Panc1 (cell line): ENCODE data around the gene VWA5B2.

ENCODE experiments used
- CTCF ChIP-seq: fragments of 450-650 bp; IDR thresholded peaks from 2 replicates; pipeline ENCODE4 v1.5.1; 2017; ENCODE audit warnings: mild to moderate bottlenecking
- TCF7L2 ChIP-seq: IDR thresholded peaks from 2 replicates; pipeline ENCODE4 v1.6.1; 2011; ENCODE audit warnings: mild to moderate bottlenecking, low read depth, low read length, inconsistent platforms
- TF ChIP-seq, protein P1 (sequence below), 2 experiments: IDR thresholded peaks; 2 replicates each; pipeline ENCODE4 v1.6.1; 2011 to 2012; ENCODE audit warnings: low read depth in 2 of 2, control low read depth in 1 of 2, low read length in 1 of 2, mild to moderate bottlenecking in 1 of 2, moderate library complexity in 1 of 2; ENCODE audit not compliant: insufficient read depth in 1 of 2

DNA sequence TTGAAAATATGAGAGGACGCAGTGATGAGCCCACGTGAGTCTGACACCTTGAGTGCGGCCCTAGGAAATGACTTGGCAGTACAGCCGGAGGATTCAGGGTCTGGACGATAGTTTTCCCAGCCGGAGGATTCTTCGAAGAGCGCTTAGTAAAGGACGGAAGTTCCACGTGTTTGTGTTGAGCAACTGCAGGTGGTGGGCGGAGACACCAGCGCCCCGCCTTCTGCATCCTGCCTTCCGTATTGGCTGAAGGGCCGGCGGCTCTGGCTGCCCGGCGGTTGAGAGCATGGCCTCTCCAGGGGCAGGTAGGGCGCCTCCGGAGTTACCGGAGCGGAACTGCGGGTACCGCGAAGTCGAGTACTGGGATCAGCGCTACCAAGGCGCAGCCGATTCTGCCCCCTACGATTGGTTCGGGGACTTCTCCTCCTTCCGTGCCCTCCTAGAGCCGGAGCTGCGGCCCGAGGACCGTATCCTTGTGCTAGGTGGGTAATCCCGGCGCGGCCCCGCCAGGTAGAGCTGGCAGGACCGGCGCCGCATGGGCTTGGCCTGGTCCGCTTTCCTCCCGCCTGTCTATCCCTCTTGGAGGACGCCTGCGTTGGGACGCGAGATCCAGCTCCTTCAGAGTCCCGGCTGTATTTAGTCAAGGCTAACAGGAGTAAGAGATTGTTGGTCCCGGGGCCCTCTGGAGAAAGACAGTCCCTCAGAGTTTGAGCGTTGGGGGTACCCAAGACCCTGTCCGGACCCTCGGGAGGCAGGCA is 20.2 kb downstream of the VWA5B2 start, which contains the start of gene EEF1AKMT4:
- TF ChIP-seq CTCF (no peak), TCF7L2 (no peak)
- TF ChIP-seq, protein P1, sequence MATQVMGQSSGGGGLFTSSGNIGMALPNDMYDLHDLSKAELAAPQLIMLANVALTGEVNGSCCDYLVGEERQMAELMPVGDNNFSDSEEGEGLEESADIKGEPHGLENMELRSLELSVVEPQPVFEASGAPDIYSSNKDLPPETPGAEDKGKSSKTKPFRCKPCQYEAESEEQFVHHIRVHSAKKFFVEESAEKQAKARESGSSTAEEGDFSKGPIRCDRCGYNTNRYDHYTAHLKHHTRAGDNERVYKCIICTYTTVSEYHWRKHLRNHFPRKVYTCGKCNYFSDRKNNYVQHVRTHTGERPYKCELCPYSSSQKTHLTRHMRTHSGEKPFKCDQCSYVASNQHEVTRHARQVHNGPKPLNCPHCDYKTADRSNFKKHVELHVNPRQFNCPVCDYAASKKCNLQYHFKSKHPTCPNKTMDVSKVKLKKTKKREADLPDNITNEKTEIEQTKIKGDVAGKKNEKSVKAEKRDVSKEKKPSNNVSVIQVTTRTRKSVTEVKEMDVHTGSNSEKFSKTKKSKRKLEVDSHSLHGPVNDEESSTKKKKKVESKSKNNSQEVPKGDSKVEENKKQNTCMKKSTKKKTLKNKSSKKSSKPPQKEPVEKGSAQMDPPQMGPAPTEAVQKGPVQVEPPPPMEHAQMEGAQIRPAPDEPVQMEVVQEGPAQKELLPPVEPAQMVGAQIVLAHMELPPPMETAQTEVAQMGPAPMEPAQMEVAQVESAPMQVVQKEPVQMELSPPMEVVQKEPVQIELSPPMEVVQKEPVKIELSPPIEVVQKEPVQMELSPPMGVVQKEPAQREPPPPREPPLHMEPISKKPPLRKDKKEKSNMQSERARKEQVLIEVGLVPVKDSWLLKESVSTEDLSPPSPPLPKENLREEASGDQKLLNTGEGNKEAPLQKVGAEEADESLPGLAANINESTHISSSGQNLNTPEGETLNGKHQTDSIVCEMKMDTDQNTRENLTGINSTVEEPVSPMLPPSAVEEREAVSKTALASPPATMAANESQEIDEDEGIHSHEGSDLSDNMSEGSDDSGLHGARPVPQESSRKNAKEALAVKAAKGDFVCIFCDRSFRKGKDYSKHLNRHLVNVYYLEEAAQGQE (IDR thresholded peaks at IDR 0.05; ENCODE audit: insufficient read depth in 1 of 2, low read depth in 2 of 2, low read length in 1 of 2) = no peak; a peak in 1 of 4 replicates
